NCI-H2107 treated with DMSO at 0.1 percent for 48 hours (cell line): Measurements from ENCODE around the gene SYNDIG1.

ENCODE experiments used
- DNase-seq: peaks from one replicate; lab custom pipeline; 2025; ENCODE audit not compliant: unreplicated experiment; lab: John Stamatoyannopoulos, UW

The SYNDIG1 gene

GRCh38 chr20:24672181-24672880, 202.9 kb downstream of the SYNDIG1 start:
- no peak for DNase-seq

- DNase-seq, result no peak
Observed at GRCh38 chr20:24672886-24673677, 203.7 kb downstream of the SYNDIG1 start.

- DNase-seq, result no peak
Observed at GRCh38 chr20:24673678-24674570, 204.5 kb downstream of the SYNDIG1 start.

DNA sequence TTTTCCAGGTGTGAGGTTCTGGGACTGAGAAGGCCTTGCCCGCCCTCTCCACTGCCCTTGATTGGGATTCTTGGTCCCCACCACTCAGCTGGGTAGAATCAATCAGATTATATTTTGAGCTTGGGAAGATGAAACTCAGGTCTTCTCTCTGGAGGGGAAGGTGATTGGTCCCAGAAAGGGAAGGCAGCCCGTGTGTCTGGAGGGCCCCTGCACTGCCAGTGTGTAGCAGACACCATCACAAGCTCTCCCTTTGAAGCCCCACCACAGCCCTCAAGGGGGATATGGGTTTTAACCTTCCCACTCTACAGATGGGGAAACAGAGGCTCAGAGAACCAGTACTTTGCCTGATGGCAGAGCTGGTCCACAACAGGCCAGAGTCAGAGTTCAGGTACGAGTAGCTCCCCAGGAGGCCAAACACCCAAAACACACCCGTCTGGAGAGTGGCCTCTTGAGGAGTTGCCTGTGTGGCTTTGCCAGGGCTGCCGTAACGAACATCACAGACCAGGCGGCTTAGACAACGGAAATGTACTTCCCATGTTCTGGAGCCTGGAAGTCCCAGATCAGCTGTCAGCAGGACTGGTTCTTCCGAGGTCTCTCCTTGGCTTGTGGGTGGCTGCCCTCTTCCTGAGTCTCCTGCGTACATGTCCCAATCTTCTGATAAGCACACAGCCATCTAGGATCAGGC, 205.6 kb downstream of the SYNDIG1 start:
- DNase-seq, result no peak

DNA sequence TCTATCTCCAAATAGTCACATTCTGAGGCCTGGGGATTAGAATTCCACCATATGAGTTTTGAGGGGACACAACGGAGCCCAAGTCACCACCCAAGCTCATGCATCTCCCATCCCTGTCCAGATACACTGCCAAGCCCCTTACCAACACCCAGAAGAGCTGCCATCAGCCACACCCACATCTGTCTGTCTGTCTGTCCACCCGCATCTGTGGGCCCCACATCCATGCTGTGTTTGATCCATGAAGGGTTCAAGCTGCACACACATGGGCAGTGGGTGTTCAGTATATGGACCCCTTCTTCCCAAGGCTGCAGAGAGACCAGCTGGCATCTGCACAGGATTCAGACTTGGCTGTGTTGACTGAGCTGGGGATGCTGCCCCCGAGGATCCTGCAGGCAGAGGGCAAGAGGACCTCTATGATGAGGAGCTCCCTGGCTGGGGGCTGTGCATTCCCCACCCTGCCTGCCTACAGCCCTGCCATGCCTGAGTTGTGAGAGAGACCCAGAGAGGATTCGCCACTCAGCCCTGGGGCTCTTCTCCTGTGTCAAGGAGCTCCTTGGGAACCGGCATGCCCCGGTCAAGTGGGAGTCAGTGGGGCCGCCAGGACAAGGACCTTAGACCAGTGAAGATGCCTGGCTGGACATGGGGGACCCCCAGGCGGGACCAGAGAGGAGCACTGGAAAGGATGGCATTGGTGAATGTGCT, 206.4 kb downstream of the SYNDIG1 start:
- DNase-seq, result no peak

DNA sequence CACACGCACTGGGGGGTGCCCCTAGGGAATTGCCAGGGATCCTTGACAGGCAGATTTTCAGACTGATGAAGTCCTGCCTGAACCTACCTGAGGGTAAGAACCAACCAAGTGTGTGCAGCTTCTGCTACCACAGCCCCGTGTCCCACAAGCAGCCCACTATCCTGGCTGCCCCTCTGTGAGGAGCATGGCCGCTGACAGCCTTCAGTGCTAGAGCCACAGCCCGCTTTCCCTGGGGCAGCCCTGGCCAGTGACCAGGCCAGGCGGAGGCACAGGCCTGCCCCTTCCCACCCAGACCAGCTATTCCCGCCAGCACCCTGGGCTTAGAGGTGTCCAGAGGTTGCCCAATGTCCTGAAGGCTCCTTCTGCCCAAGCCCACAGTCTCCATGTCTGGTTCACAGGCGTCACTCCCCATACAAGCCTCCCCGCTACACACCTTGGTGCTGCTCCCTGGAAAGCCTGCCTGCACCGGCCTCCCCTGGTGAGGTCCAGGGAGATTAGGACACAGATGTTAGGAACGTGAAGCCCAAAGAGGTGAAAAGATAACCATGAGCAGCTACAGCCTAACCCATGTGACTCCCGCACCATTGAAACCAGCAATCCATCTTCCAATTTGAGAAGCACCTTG, 207.0 kb downstream of the SYNDIG1 start:
- no peak for DNase-seq

DNA sequence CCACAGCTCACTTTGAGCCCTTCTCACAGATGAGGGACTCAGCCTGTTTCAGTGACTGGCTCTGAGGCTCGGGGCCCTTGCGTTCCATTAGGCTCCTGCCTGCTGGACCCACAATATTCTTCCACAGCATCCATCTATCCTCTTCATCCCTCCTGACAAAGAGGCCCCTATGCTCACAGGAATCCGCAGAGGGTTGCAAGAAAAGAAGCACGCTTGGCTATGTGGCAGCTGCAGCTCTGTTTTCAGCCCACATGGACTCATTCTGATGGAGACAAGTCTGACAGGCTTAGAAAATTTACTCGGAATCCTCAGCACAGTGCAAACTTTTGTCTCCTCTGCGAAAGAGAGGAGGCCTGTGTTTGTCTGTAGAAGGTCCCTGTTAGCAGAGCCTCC, 207.5 kb downstream of the SYNDIG1 start:
- DNase-seq, result no peak

- DNase-seq, result no peak
Observed at GRCh38 chr20:24677626-24678315, 208.3 kb downstream of the SYNDIG1 start.

DNA sequence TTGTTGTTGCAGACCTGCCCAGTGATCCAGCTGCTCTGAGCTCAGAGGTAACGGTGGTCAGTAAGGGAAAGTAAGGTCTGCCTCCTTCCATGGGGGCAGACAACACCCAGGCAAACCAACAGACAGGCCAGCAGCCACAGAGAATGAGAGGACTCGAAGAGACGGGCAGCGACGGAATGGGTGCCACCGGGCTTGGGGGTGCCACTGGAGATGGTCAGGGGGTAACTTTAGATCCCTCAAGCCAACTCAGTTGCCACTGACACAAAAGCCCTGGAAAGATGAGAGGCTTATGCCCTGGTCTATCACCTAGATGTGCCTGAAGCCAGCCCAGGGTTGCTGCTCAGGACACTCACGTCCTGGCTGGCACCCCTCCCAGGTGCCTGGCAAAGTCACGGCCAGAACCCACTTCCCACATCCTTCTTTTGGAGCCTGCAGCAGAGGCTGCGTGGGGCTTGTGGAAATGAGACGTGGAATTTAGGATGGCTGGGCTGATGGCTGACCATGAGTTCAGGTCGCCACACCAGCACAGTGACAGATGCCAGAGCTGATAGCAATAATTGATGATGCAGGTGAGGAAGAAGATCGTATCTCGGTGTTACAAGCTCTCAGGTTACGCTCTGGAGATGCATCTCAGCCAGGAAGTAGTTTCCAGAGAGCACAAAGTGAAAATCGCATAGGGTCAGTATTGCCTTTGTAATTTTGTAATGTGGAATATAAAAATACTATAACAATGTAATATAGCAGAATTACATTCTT, 209.1 kb downstream of the SYNDIG1 start:
- no peak for DNase-seq

DNA sequence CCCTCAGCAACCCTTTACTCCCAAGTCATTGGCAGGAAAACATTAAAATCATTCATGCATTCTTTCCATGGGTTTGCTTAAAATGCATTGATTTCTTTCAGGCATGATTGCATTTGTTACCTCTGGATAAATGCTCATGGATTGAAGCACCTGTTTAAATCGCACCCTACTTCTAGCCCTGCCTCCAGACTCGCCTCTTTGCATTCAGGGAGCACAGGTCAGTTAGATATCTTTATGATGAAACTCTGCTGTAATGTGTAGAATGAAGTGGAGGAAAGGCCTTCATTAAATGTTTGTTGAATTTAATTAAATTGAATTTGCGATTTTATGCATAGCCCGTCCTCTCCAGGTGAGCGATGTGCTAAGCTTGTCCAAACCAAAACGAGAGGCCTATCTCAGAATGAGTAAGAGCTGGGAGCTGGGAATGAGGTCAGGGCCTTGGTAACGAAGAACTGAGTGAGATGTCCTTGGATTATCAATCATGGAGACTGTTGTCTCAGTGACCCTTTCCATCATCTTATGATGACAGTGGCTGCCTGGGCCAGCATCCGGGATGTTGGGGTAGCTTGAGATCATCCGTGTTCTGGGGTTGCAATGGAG, 210.1 kb downstream of the SYNDIG1 start:
- no peak for DNase-seq

GRCh38 chr20:24681634-24682495, 212.4 kb downstream of the SYNDIG1 start:
- DNase-seq, result no peak

DNA sequence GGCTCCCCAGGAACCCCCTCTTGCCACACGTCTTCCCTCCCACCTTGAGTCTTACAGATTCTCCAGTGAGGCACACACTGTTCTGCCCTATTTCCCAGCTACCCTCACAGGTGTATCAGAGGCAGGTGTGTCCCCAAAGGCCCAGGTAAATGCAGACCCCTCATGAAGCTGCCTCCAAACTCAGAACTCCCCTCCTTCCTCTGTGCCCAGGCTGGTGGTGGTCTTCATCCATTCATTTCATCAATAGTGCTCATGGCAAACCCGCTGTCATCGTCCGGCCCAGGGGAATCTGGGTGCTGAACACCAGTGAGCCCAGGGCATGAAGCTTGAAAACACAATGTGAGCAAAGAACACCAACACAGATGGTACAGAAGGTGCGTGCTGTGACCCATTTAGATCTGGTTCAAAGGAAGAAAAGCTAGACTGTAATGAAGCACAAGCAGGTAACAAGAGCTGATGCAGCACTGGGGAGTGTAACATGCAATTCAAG, 213.1 kb downstream of the SYNDIG1 start:
- DNase-seq, result no peak

- DNase-seq, result no peak
Observed at GRCh38 chr20:24683676-24684075, 214.2 kb downstream of the SYNDIG1 start.

DNA sequence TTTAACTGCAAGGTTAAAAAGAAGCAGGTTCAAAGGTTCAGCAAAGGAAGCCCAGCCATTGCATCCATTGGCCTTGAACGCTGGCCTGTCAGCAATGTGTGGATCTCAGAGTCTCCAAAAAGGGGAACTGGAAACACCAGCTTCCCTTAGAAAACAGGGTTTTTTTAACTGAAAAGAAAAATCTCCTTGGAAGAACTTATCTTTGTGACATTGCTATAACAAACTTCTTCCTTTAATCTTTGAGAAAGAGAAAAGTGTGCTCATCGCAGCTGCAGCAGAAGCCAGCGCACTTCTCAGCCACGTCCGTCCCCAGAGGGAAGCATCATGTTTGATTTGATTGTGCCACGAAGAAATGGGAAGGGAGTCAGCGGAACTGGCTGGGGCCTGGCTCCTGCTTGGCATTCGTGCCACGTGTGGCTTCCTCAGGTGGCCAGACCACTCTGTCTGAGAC, 215.0 kb downstream of the SYNDIG1 start:
- no peak for DNase-seq

- DNase-seq, result no peak
Observed at GRCh38 chr20:24684956-24685691, 215.7 kb downstream of the SYNDIG1 start.

- no peak for DNase-seq
Observed at GRCh38 chr20:24685736-24686135, 216.3 kb downstream of the SYNDIG1 start.
